Measurements from ENCODE around the gene LPP.

- TF ChIP-seq EP300 (IDR thresholded peaks at IDR 0.05) (no peak), CTCF (IDR thresholded peaks at IDR 0.05) (no peak)
These were observed 635.3 kb downstream of the LPP start for GRCh38 chr3:188789251-188789650.
